ENCODE results near the gene MRGPRG.

DNA sequence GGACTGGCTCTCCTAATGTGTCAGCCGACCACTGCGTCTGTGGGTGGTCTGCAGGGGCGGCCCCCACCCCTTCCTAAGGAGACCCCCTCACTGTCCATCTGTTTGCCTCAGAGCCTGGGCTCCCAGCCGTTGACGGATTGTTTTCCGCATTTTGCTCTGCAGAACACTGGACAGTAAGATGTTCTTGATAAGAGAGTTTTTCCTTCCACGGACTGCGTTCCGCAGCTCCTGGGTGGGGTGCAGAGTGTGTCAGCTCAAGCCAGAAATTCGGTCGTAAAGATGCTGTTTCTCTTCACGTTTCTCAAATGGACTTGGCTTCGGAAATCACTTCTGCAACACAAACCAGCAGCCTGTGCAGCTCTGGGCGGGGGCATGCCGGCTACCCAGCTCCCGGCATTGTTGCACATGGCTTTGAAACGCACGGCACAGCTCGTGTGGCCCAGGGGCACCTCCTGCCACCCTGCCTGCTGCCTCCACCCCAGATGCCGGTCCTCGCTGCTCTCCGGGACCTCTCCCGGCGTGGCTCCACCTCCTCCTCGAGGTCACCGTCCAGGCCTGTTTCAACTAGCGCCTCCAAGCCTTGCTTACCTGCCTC lies 2.9 kb upstream of the MRGPRG start:
- TF ChIP-seq YY1 (IDR thresholded peaks at IDR 0.05; ENCODE audit: insufficient read depth, insufficient read length), result no peak
- TF ChIP-seq SUZ12 (IDR thresholded peaks at IDR 0.05; ENCODE audit: extremely low read depth, insufficient read depth, insufficient read length), result no peak
- TF ChIP-seq ZNF274 (IDR thresholded peaks at IDR 0.05; ENCODE audit: low read depth, low read length), result no peak

Measured in NT2/D1 (cell line).